ENCODE data around the gene SCN4A.
A peak's percentile ranks its signal among the peaks of the same experiment; 100 is the strongest.
"Not testable (repeated sequence)": the region's sequence is repeated elsewhere in the genome, so short reads cannot be mapped to it uniquely, and the experiment has no call there.

SCN4A gene

GRCh38 chr17:63934183-63935112 lies 38.3 kb downstream of the SCN4A start:
- no peak for DNase-seq (ENCODE audit: low spot score)

- peak; percentile 52 for DNase-seq (ENCODE audit: low spot score)
Observed at GRCh38 chr17:63933598-63933997, 39.1 kb downstream of the SCN4A start.

- peak; percentile 77 for DNase-seq (ENCODE audit: low spot score)
Observed at GRCh38 chr17:63932721-63933120, 40.0 kb downstream of the SCN4A start.

- peak; percentile 95 for DNase-seq (ENCODE audit: low spot score)
Observed at GRCh38 chr17:63931981-63932561, 40.6 kb downstream of the SCN4A start, which contains the start of gene CD79B. Gene CD79B (minus strand): TSS chr17:63932331. CDS start chr17:63932261, 70 bp downstream.

- DNase-seq (ENCODE audit: low spot score): peak; percentile 73
Observed at GRCh38 chr17:63930951-63931575, 41.7 kb downstream of the SCN4A start.

GRCh38 chr17:63929860-63930766 lies 42.6 kb downstream of the SCN4A start:
- peak; percentile 55 for DNase-seq (ENCODE audit: low spot score)

GRCh38 chr17:63928966-63929695 lies 43.6 kb downstream of the SCN4A start:
- no peak for DNase-seq (ENCODE audit: low spot score)

GRCh38 chr17:63928172-63928666 lies 44.5 kb downstream of the SCN4A start:
- no peak for DNase-seq (ENCODE audit: low spot score)

- peak; percentile 87 for DNase-seq (ENCODE audit: low spot score)
Observed at GRCh38 chr17:63927464-63928171, 45.1 kb downstream of the SCN4A start.

- peak; percentile 63 for DNase-seq (ENCODE audit: low spot score)
Observed at GRCh38 chr17:63926164-63926563, 46.6 kb downstream of the SCN4A start.

GRCh38 chr17:63925615-63926014 lies 47.1 kb downstream of the SCN4A start:
- DNase-seq (ENCODE audit: low spot score): peak; percentile 95

GRCh38 chr17:63922402-63922801 lies 50.3 kb downstream of the SCN4A start:
- peak; percentile 82 for DNase-seq (ENCODE audit: low spot score)

- peak; percentile 56 for DNase-seq (ENCODE audit: low spot score)
Observed at GRCh38 chr17:63920779-63921178, 51.9 kb downstream of the SCN4A start.

GRCh38 chr17:63920050-63920449 lies 52.7 kb downstream of the SCN4A start:
- DNase-seq (ENCODE audit: low spot score): not testable (repeated sequence)

- peak; percentile 90 for DNase-seq (ENCODE audit: low spot score)
Observed at GRCh38 chr17:63919311-63919723, 53.4 kb downstream of the SCN4A start.

GRCh38 chr17:63918789-63919305 lies 53.9 kb downstream of the SCN4A start, which contains the start of gene GH1:
Gene GH1 (minus strand): TSS chr17:63918839. CDS start chr17:63918776, 63 bp downstream.
- peak; percentile 23 for DNase-seq (ENCODE audit: low spot score)

GRCh38 chr17:63918305-63918704 lies 54.4 kb downstream of the SCN4A start:
- DNase-seq (ENCODE audit: low spot score): no peak

GRCh38 chr17:63917646-63918045 lies 55.1 kb downstream of the SCN4A start:
- DNase-seq (ENCODE audit: low spot score): no peak

GRCh38 chr17:63917206-63917605 lies 55.5 kb downstream of the SCN4A start:
- DNase-seq (ENCODE audit: low spot score): not testable (repeated sequence)
